IMR-90 (cell line): Measurements from ENCODE around the gene HCFC1R1.

ENCODE experiments used
- BHLHE40 ChIP-seq: fragments of 150-350 bp; IDR thresholded peaks from 2 replicates; pipeline ENCODE4 v1.6.1; 2016; ENCODE audit warnings: mild to moderate bottlenecking, low read depth, low read length
- CEBPB ChIP-seq: IDR thresholded peaks from 2 replicates; pipeline ENCODE4 v1.6.1; 2012; ENCODE audit warnings: low read depth, low read length, improper control_type of control experiment
- CHD1 ChIP-seq: IDR thresholded peaks from 2 replicates; pipeline ENCODE4 v1.6.1; 2012; ENCODE audit warnings: low read depth, low read length, improper control_type of control experiment
- FOS ChIP-seq: fragments of 150-350 bp; IDR thresholded peaks from 2 replicates; pipeline ENCODE4 v1.6.1; 2016; ENCODE audit warnings: low read depth, low read length
- MAFK ChIP-seq: IDR thresholded peaks from 2 replicates; pipeline ENCODE4 v1.6.1; 2012; ENCODE audit warnings: low read depth, low read length, improper control_type of control experiment
- MAZ ChIP-seq: IDR thresholded peaks from 2 replicates; pipeline ENCODE4 v1.6.1; 2012; ENCODE audit warnings: low read depth, mild to moderate bottlenecking, low read length, improper control_type of control experiment, moderate library complexity, borderline replicate concordance
- MXI1 ChIP-seq: IDR thresholded peaks from 2 replicates; pipeline ENCODE4 v1.6.1; 2012; ENCODE audit warnings: low read depth, mild to moderate bottlenecking, low read length, moderate library complexity, borderline replicate concordance
- NFE2L2 ChIP-seq: fragments of 150-350 bp; IDR thresholded peaks from 2 replicates; pipeline ENCODE4 v1.6.1; 2016; ENCODE audit warnings: low read depth, mild to moderate bottlenecking, low read length
- POLR2A ChIP-seq: IDR thresholded peaks from 2 replicates; pipeline ENCODE4 v1.6.1; 2012; ENCODE audit warnings: mild to moderate bottlenecking, low read depth, low read length
- RCOR1 ChIP-seq: IDR thresholded peaks from 2 replicates; pipeline ENCODE4 v1.6.1; 2012; ENCODE audit warnings: mild to moderate bottlenecking, low read length, improper control_type of control experiment; ENCODE audit not compliant: insufficient replicate concordance
- RFX5 ChIP-seq: IDR thresholded peaks from 2 replicates; pipeline ENCODE4 v1.8.0; 2012; ENCODE audit warnings: low read depth, mild to moderate bottlenecking, low read length, moderate library complexity
- SMC3 ChIP-seq: fragments of 150-350 bp; IDR thresholded peaks from 2 replicates; pipeline ENCODE4 v1.6.1; 2016; ENCODE audit warnings: low read depth, mild to moderate bottlenecking, antibody characterized with exemption, low read length, moderate library complexity
- TF ChIP-seq, protein P1 (sequence below): conservative IDR thresholded peaks from 2 replicates; pipeline ENCODE4 v1.5.1; 2012; ENCODE audit warnings: mild to moderate bottlenecking, low read depth, low read length, improper control_type of control experiment
- TF ChIP-seq, protein P2 (sequence below): fragments of 150-350 bp; IDR thresholded peaks from 2 replicates; pipeline ENCODE4 v1.6.1; 2017; ENCODE audit warnings: mild to moderate bottlenecking, antibody characterized with exemption, low read length, low read depth

DNA sequence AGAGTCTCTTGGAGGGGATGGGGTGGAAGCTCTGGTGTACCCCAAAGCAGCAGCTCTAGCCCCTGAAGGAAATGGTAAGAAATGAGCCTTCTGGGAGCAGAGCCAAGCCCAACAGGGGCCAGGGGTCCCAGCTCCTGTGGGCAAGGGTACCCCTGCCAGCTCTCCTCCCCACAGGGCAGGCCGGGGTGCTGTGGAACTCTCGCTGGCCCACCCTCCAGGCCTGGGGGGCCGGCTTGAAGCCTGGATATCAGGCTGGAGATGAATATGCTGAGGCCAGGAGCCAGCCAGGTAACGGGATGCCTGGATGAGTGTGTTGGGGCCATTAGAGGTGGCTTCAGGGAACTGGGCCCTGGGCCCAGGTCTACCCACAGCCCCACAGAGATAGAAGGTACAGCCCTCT lies 23.2 kb downstream of the HCFC1R1 start:
- no peak for TF ChIP-seq POLR2A
- no peak for TF ChIP-seq MAZ
- no peak for TF ChIP-seq NFE2L2
- no peak for TF ChIP-seq FOS
- no peak for TF ChIP-seq RCOR1
- TF ChIP-seq, protein P1, sequence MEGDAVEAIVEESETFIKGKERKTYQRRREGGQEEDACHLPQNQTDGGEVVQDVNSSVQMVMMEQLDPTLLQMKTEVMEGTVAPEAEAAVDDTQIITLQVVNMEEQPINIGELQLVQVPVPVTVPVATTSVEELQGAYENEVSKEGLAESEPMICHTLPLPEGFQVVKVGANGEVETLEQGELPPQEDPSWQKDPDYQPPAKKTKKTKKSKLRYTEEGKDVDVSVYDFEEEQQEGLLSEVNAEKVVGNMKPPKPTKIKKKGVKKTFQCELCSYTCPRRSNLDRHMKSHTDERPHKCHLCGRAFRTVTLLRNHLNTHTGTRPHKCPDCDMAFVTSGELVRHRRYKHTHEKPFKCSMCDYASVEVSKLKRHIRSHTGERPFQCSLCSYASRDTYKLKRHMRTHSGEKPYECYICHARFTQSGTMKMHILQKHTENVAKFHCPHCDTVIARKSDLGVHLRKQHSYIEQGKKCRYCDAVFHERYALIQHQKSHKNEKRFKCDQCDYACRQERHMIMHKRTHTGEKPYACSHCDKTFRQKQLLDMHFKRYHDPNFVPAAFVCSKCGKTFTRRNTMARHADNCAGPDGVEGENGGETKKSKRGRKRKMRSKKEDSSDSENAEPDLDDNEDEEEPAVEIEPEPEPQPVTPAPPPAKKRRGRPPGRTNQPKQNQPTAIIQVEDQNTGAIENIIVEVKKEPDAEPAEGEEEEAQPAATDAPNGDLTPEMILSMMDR: no peak
- no peak for TF ChIP-seq BHLHE40
- TF ChIP-seq RFX5: no peak
- TF ChIP-seq, protein P2, sequence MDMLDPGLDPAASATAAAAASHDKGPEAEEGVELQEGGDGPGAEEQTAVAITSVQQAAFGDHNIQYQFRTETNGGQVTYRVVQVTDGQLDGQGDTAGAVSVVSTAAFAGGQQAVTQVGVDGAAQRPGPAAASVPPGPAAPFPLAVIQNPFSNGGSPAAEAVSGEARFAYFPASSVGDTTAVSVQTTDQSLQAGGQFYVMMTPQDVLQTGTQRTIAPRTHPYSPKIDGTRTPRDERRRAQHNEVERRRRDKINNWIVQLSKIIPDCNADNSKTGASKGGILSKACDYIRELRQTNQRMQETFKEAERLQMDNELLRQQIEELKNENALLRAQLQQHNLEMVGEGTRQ: no peak
- TF ChIP-seq MXI1: no peak
- TF ChIP-seq MAFK: no peak
- TF ChIP-seq CHD1: no peak
- no peak for TF ChIP-seq CEBPB
- TF ChIP-seq SMC3: no peak
